GM19468 (cell line): ENCODE measurements around the gene LSM11.

Experiments
- ATAC-seq: cut with Tn5 transposase; IDR thresholded peaks from one replicate; pipeline ENCODE4 v1.9.1; 2021; ENCODE audit warnings: mild to moderate bottlenecking, moderate library complexity, moderate number of reproducible peaks; ENCODE audit not compliant: unreplicated experiment; ENCODE audit errors: extremely low read depth

The LSM11 gene

GRCh38 chr5:157732596-157733262, 10.8 kb upstream of the LSM11 start:
- no peak for ATAC-seq

- ATAC-seq: no peak
These were observed 9.1 kb upstream of the LSM11 start for GRCh38 chr5:157734436-157734835.

- ATAC-seq: no peak
These were observed 7.5 kb upstream of the LSM11 start for GRCh38 chr5:157735991-157736390.

- no peak for ATAC-seq
These were observed 3.9 kb upstream of the LSM11 start for GRCh38 chr5:157739388-157740228.

DNA sequence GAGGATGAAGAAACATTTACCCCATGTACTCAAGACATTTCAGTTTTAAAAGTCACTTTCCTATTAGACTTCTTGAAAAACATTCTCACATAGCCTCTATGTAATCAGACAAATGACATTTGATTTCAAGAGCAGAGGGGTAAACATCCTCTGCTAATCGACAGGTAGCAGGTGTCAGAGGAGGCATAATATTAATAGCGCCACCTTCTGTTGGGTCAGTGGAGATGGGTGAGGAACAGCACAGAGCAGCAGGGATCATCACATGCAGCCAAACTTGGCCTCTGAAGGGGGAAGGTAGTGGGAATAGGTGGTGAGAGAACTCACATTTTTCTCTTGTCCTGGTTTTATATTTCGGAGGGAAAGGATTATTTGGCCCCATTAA, 3.3 kb upstream of the LSM11 start:
- ATAC-seq: no peak

GRCh38 chr5:157741131-157741530, 2.4 kb upstream of the LSM11 start:
- ATAC-seq: no peak

DNA sequence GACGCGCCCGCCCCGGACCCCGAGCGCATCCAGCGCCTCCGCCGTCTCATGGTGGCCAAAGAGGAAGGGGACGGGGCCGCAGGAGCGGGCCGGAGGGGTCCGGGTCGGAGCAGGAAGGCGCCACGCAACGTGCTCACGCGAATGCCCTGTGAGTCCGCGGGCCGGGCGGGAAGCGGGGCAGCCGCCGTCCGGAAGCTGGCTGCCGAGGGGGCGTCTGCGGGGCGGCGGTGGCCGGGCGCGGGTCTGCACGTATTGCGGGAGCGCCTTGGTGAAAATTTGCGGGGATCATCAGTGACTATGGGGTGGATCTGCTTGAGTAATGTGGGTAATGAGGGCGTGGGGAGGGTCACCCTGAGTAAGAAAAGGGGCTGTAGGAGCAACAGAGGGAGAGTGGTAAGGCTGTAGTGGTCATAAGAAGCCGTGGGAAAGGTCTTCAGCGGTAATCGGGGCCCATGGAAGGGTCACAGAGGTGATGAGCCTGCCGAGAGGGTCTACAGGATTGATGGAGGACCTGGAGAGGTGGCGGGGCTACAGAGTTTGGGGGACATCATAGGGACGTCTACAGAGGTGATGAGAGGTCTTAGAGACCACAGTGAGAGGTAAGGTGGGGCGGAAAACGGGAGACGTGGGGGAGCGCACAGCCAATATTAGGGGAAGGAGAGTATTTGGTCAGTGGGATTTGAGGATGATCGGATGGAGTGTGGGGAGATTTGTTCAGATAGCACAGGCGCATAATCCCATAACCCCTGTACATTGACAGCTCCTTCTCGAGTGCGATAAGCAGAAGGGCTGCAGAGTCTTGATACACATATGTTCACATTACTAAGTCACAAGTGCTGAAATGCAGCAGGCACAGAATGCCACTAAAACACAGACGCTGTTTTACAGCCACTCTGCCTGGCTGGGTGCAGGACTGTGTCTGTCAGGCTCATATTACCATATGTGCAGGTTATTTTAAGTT, 819 bp downstream of the LSM11 start:
- no peak for ATAC-seq

GRCh38 chr5:157745041-157745456, 1.5 kb downstream of the LSM11 start:
- no peak for ATAC-seq

GRCh38 chr5:157747173-157747740, 3.7 kb downstream of the LSM11 start:
- no peak for ATAC-seq

GRCh38 chr5:157747766-157748700, 4.5 kb downstream of the LSM11 start:
- no peak for ATAC-seq

- no peak for ATAC-seq
These were observed 5.4 kb downstream of the LSM11 start for GRCh38 chr5:157748760-157749461.

- no peak for ATAC-seq
These were observed 5.9 kb downstream of the LSM11 start for GRCh38 chr5:157749462-157749799.

- no peak for ATAC-seq
These were observed 6.8 kb downstream of the LSM11 start for GRCh38 chr5:157750320-157750719.

DNA sequence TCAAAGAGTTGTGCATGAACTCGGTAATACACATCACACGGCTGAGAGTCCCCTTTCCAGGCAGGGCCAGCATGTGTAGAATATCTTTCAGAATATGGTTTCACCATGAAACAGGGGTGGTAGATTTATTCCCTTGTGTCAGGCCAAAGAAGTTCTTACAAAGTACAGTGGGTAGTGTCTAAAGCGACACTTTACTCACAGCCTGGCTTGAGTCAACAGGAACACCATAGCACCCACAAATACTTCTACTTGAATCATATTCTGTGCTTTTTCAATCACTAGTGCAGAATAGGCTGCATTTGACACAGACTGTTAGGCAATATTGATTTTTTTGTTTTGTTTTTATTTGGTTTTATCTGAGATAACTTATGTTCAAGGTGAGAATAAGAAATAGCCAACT, 12.6 kb downstream of the LSM11 start:
- no peak for ATAC-seq

- no peak for ATAC-seq
These were observed 15.2 kb downstream of the LSM11 start for GRCh38 chr5:157758706-157759105.

- ATAC-seq: no peak
These were observed 18.4 kb downstream of the LSM11 start for GRCh38 chr5:157761690-157762621.

DNA sequence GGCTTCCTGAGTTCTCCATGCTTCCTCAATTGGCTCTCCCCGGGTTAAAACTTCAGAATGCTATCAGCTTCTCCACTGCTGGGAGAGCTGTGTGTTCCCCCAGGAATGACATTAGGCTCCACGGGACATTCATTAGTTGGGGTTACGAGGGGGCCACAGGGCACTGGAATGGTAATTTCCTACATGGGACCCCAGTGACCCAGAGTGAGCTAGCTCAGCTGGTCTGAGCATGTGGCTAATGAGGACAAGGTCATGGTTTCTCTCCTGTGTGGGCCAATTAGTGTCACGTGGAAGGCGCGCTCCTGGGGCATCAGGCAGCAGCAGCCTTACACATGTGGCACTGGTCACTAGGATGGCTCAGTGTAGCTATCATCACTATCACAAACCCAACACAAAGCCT, 21.0 kb downstream of the LSM11 start:
- ATAC-seq: no peak

DNA sequence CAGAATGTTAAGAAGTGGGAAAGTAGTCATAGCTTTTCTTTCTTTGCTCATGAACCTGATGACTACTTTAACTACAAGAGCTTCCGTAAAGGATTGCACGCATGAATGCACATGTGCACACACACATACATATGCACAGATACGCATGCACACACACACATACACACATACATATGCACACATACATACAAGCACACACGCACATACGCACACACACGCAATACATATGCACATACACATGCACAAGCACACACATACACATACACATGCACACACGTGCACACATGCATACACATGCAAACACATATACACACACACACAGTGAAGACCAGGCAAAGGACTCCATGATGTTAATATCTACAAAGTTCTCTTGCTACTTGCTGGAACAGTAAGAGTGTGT, 22.9 kb downstream of the LSM11 start:
- ATAC-seq: no peak
